A549 (cell line): ENCODE measurements around the gene HSP90B1. TPM values are rescaled to one million over a fixed set of nuclear protein-coding genes. Genes with fewer than 3 reads are reported as not detected.
A peak's percentile ranks its signal among the peaks of the same experiment; 100 is the strongest.

Experiments
- ATAC-seq, 2 experiments: fragments of 200-7000 bp in 1 of 2; fragments of >200 bp in 1 of 2; cut with Nextera tagmentation in 1 of 2; cut with Tn5 transposase in 1 of 2; 3 replicates each; pipeline versions ENCODE4 v1.8.0 to v1.9.1; 2018 to 2020; ENCODE audit warnings: mild to moderate bottlenecking in 1 of 2, moderate library complexity in 1 of 2
- CTCF ChIA-PET: fragments of 300-600 bp; sonication (Branson Sonifier 250); formaldehyde crosslinking; extraction: SDS; loops from one replicate; lab custom pipeline; 2021; ENCODE audit warnings: antibody characterized with exemption, inconsistent platforms; lab: Yijun Ruan, JAX
- POLR2A ChIA-PET: fragments of 350-600 bp; formaldehyde crosslinking; extraction: SDS; loops from one replicate; lab custom pipeline; 2021; ENCODE audit warnings: antibody characterized with exemption, inconsistent platforms; lab: Yijun Ruan, JAX
- DNase-seq, 2 experiments: peaks; one replicate each; pipeline versions ENCODE4 v3.0.0 to v3.0.0-alpha.2; 2011 to 2016; ENCODE audit warnings: low read depth in 1 of 2, low spot score in 1 of 2
- FAIRE-seq: peaks from 2 replicates; lab custom pipeline; 2011; peaks lifted over from hg19 to GRCh38; lab: Jason Lieb, UNC
- H3K27ac ChIP-seq, 2 experiments: fragments of >200 bp; sonication (Bioruptor Twin); formaldehyde crosslinking; 3 replicates each; pipeline ENCODE4 v1.5.1; 2016 to 2017
- H3K4me1 ChIP-seq: fragments of >200 bp; sonication (Bioruptor Twin); formaldehyde crosslinking; 3 replicates; pipeline ENCODE4 v1.6.1; 2016
- H3K4me2 ChIP-seq: fragments of >200 bp; sonication (Bioruptor Twin); formaldehyde crosslinking; 3 replicates; pipeline ENCODE4 v1.6.1; 2016
- H3K4me3 ChIP-seq: fragments of >200 bp; sonication (Bioruptor Twin); formaldehyde crosslinking; 3 replicates; pipeline ENCODE4 v1.5.1; 2016
- H3K9me3 ChIP-seq: fragments of >200 bp; sonication (Bioruptor Twin); formaldehyde crosslinking; 3 replicates; pipeline ENCODE4 v1.6.1; 2016
- BHLHE40 ChIP-seq: IDR thresholded peaks from 2 replicates; pipeline ENCODE4 v1.6.1; 2012; ENCODE audit warnings: low read depth, low read length, inconsistent platforms
- CEBPB ChIP-seq, 2 experiments: fragments of >200 bp in 1 of 2; sonication (Bioruptor Twin) in 1 of 2; formaldehyde crosslinking in 1 of 2; IDR thresholded peaks; 2 replicates each; pipeline ENCODE4 v1.6.1; 2012 to 2016
- EHF ChIP-seq: fragments of 250-450 bp; sonication (Bioruptor Pico); IDR thresholded peaks from 2 replicates; pipeline ENCODE4 v1.5.0; 2020; ENCODE audit warnings: mild to moderate bottlenecking
- FOSL2 ChIP-seq, 2 experiments: fragments of 450-650 bp in 1 of 2; fragments of >200 bp in 1 of 2; sonication (Bioruptor Twin) in 1 of 2; formaldehyde crosslinking; IDR thresholded peaks; 2 replicates each; pipeline versions ENCODE4 v1.5.0 to v1.6.1; 2016 to 2020; ENCODE audit warnings: mild to moderate bottlenecking in 1 of 2, moderate library complexity in 1 of 2
- HOXA7 ChIP-seq: fragments of 250-450 bp; sonication (Bioruptor Pico); IDR thresholded peaks from 2 replicates; pipeline ENCODE4 v1.5.0; 2020; ENCODE audit warnings: mild to moderate bottlenecking, moderate library complexity
- HOXB5 ChIP-seq: fragments of 250-450 bp; sonication (Bioruptor Pico); IDR thresholded peaks from 2 replicates; pipeline ENCODE4 v1.5.0; 2020; ENCODE audit warnings: mild to moderate bottlenecking, moderate library complexity
- JUN ChIP-seq, 2 experiments: fragments of >200 bp; sonication (Bioruptor Twin); formaldehyde crosslinking; IDR thresholded peaks; 2 replicates in 1 of 2; 3 replicates in 1 of 2; pipeline ENCODE4 v1.6.1; 2016 to 2017
- POLR2AphosphoS2 ChIP-seq: conservative IDR thresholded peaks from 2 replicates; pipeline ENCODE4 v1.6.1; 2012; ENCODE audit warnings: low read length, improper control_type of control experiment, inconsistent platforms
- RNF2 ChIP-seq: fragments of 200-600 bp; sonication (generic); IDR thresholded peaks from 2 replicates; pipeline ENCODE4 v1.6.1; 2016; ENCODE audit warnings: low read depth, mild to moderate bottlenecking, antibody characterized with exemption, moderate library complexity, borderline replicate concordance
- TP53 ChIP-seq: fragments of 250-450 bp; sonication (Bioruptor Pico); IDR thresholded peaks from 2 replicates; pipeline ENCODE4 v1.5.0; 2021; ENCODE audit warnings: mild to moderate bottlenecking, moderate library complexity
- ZFP36 ChIP-seq: fragments of 450-650 bp; IDR thresholded peaks from 2 replicates; pipeline ENCODE4 v1.6.1; 2014; ENCODE audit warnings: borderline replicate concordance; ENCODE audit not compliant: partially characterized antibody
- WGBS: methylation state at CpG from one replicate; pipeline ENCODE4 v1.1.6; 2017; ENCODE audit errors: missing lambda C conversion rate; 5-methylcytosine and 5-hydroxymethylcytosine counted together
- polyA plus RNA-seq, 4 experiments: library from polyadenylated mRNA; depleted of rRNA in 3 of 4; stranded (reverse); fragments of >200 nt; fragmentation: RNase III in 1 of 4; extraction: RNeasy Plus Mini Kit Qiagen cat#74134 plus additional on column Dnase treatment in 1 of 4; gene quantifications; 2 replicates in 3 of 4; 3 replicates in 1 of 4; pipeline ENCODE4 v1.2.3, GENCODE V29; 2011 to 2017
- TF ChIP-seq, protein P1 (sequence below): fragments of 150-350 bp; IDR thresholded peaks from 2 replicates; pipeline ENCODE4 v1.6.1; 2014; ENCODE audit warnings: low read depth, mild to moderate bottlenecking, low read length
- TF ChIP-seq, protein P2 (sequence below): fragments of 450-650 bp; IDR thresholded peaks from 2 replicates; pipeline ENCODE4 v1.6.1; 2014; ENCODE audit warnings: antibody characterized with exemption
- TF ChIP-seq, protein P3 (sequence below): IDR thresholded peaks from 2 replicates; pipeline ENCODE4 v1.6.1; 2012; ENCODE audit warnings: low read depth, borderline replicate concordance
- TF ChIP-seq, protein P4 (sequence below): IDR thresholded peaks from 2 replicates; pipeline ENCODE4 v1.6.1; 2012

HSP90B1 gene
- polyA plus RNA-seq, 2 of the 4 experiments (the other 2 are of a cell fraction): 624 to 915 TPM

- CTCF ChIA-PET: interaction anchor here (1.2 to 1.7 kb wide), 2 partner anchors 12 to 322 kb away, joined by 3 read pairs; no protein-coding TSS in a partner anchor
- H3K4me1 ChIP-seq: no peaks in the 10 kb centered on the region
- POLR2A ChIA-PET: interaction anchor here (0.6 to 1.1 kb wide), 2 partner anchors 18 to 19 kb away, joined by 5 to 6 read pairs; no protein-coding TSS in a partner anchor
- no peaks in the 10 kb centered on the region for H3K9me3 ChIP-seq
- TF ChIP-seq CEBPB (IDR thresholded peaks at IDR 0.05) (peak; percentile 27 to 32; a peak in 1 of 4 replicates), HOXB5 (CRISPR knock-in tag) (no peak)
- DNase-seq: no peak
- WGBS: 93% methylated on average over 7 of the region's 7 CpGs
- no peak overlapping the region for H3K27ac ChIP-seq
- H3K4me3 ChIP-seq: no peak overlapping the region
- FAIRE-seq: no peak
- no peak for ATAC-seq
- no peak overlapping the region for H3K4me2 ChIP-seq
These were observed 17.8 kb downstream of the HSP90B1 start for GRCh38 chr12:103947871-103948555.

DNA sequence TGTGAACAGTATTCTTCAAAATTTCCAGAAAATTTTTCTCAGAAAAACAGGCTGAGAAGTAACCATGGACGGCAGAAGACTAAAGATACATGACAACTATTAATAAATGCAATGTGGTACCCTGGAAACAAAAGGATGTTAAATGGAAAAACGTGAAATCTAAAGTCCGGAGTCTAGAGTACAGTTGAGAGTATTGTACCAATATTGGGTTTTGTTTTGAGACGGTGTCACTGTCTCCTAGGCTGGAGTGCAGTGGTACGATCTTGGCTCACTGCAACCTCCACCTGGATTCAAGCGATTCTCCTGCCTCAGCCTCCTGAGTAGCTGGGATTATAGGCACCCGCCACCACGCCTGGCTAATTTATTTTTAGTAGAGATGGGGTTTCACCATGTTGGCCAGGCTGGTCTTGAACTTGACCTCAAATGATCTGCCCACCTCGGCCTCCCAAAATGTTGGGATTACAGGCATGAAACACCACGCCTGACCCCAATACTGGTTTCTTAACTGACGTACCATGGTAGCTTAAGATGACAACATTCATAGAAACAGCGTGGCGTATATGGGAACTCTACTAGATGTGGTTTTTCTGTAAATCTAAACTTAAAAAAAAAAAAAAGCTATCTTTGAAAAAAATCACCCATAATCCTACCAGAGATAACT lies 18.7 kb downstream of the HSP90B1 start:
- DNase-seq (no peak), ATAC-seq (no peak), FAIRE-seq (no peak)
- 84% methylated on average over 13 of the region's 13 CpGs for WGBS
- ChIA-PET CTCF (interaction anchor here (0.7 to 1.7 kb wide), 2 partner anchors 13 to 28 kb away, joined by 3 read pairs; no protein-coding TSS in a partner anchor), POLR2A (interaction anchor here (1.0 to 1.5 kb wide), 2 partner anchors 9 to 19 kb away, joined by 4 read pairs; no protein-coding TSS in a partner anchor)
- Histone ChIP-seq H3K9me3 (no peaks in the 10 kb centered on the region), H3K4me3 (no peak overlapping the region), H3K4me1 (no peaks in the 10 kb centered on the region), H3K27ac (no peak overlapping the region), H3K4me2 (no peak overlapping the region)
- peak; percentile 62; the same call in 1 of the 2 replicates for TF ChIP-seq POLR2AphosphoS2
- TF ChIP-seq, protein P1, sequence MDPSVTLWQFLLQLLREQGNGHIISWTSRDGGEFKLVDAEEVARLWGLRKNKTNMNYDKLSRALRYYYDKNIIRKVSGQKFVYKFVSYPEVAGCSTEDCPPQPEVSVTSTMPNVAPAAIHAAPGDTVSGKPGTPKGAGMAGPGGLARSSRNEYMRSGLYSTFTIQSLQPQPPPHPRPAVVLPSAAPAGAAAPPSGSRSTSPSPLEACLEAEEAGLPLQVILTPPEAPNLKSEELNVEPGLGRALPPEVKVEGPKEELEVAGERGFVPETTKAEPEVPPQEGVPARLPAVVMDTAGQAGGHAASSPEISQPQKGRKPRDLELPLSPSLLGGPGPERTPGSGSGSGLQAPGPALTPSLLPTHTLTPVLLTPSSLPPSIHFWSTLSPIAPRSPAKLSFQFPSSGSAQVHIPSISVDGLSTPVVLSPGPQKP: no peak

DNA sequence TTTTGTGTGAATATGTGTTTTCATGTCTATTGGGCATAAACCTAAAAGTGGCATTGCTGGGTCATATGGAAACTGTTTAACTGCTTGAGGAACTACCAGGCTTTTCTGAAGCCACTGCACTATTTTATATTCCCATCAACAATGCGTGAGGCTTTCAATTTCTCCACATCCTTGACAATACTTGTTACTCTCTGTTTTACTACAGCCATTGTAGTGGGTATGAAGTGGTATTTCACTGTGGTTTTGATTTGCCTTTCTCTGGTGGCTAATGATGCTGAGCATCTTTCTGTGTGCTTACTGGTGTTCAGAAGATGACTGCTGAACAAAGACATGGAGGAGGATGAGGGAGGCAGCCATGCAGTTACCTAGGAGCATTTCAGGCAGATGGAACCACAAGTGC lies 22.3 kb downstream of the HSP90B1 start:
- POLR2A ChIA-PET: interaction anchor here (4.9 kb wide), 1 partner anchor 22 kb away, joined by 20 read pairs; the partner anchor contains the start of gene HSP90B1

More for the DNA sequence above, 22.3 kb downstream of the HSP90B1 start:
- Histone ChIP-seq H3K4me3 (no peak overlapping the region), H3K4me1 (peaks cover 10% of the 10 kb centered on the region), H3K4me2 (no peak overlapping the region), H3K9me3 (no peaks in the 10 kb centered on the region), H3K27ac (no peak overlapping the region)
- no peak for TF ChIP-seq TP53 (CRISPR knock-in tag)
- TF ChIP-seq, protein P2, sequence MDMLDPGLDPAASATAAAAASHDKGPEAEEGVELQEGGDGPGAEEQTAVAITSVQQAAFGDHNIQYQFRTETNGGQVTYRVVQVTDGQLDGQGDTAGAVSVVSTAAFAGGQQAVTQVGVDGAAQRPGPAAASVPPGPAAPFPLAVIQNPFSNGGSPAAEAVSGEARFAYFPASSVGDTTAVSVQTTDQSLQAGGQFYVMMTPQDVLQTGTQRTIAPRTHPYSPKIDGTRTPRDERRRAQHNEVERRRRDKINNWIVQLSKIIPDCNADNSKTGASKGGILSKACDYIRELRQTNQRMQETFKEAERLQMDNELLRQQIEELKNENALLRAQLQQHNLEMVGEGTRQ: no peak
- TF ChIP-seq, protein P3, sequence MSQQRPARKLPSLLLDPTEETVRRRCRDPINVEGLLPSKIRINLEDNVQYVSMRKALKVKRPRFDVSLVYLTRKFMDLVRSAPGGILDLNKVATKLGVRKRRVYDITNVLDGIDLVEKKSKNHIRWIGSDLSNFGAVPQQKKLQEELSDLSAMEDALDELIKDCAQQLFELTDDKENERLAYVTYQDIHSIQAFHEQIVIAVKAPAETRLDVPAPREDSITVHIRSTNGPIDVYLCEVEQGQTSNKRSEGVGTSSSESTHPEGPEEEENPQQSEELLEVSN: no peak
- TF ChIP-seq, protein P4, sequence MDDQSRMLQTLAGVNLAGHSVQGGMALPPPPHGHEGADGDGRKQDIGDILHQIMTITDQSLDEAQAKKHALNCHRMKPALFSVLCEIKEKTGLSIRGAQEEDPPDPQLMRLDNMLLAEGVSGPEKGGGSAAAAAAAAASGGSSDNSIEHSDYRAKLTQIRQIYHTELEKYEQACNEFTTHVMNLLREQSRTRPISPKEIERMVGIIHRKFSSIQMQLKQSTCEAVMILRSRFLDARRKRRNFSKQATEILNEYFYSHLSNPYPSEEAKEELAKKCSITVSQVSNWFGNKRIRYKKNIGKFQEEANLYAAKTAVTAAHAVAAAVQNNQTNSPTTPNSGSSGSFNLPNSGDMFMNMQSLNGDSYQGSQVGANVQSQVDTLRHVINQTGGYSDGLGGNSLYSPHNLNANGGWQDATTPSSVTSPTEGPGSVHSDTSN: no peak
- TF ChIP-seq RNF2: no peak
- TF ChIP-seq HOXA7: no peak
- no peak for TF ChIP-seq ZFP36
- no peak for TF ChIP-seq BHLHE40
- TF ChIP-seq FOSL2 (IDR thresholded peaks at IDR 0.05): no peak
- no peak for TF ChIP-seq FOSL2 (CRISPR knock-in tag; IDR thresholded peaks at IDR 0.05)
- TF ChIP-seq JUN (IDR thresholded peaks at IDR 0.05): no peak
- TF ChIP-seq EHF (CRISPR knock-in tag): no peak
- 92% methylated on average over 1 of the region's 1 CpG for WGBS
- CTCF ChIA-PET: interaction anchor here (1.0 kb wide), 1 partner anchor 181 kb away, joined by 3 read pairs; no protein-coding TSS in a partner anchor
- DNase-seq: no peak
- no peak for FAIRE-seq
- no peak for ATAC-seq
